GM21825 (cell line): Measurements from ENCODE around the gene APMAP.

Source experiments
- ATAC-seq: cut with Tn5 transposase; IDR thresholded peaks from one replicate; pipeline ENCODE4 v1.9.1; 2021; ENCODE audit warnings: mild to moderate bottlenecking, moderate library complexity; ENCODE audit not compliant: unreplicated experiment

The APMAP gene

DNA sequence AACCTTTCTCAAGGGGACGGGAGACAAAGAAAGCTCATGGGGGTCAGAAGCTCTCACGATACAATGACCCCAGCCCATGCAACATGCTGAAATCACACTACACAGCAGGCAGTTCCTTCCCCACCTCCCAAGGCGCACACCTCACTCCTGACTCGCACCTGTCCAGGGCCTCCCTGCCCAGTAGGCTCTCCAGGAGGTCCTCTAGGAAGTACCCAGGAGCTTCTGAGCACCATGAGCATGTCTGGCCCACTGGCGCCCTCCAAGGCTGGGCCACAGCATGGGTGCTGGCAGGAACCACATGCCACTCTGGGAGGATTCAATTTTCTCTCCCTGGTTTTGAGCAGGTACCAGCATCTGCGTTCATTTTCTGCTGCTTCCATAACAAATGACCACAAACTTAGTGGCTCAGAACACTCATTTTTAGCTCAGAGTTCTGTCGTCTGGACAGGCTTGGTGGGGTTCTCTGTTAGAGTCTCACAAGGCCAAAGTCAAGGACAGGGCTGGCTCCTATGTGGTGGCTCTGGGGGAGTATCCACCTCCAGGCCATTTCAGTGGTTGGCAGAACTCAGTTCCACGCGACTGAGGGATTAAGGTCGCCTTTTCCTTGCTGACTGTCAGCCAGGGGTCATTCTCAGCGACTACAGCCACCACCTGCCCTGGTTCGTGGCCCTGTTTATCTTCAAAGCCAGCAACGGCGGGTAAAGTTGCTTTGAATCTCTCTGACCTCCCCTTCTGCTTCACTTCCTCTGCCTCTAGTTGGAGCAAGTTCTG lies 32.7 kb upstream of the APMAP start:
- no peak for ATAC-seq

DNA sequence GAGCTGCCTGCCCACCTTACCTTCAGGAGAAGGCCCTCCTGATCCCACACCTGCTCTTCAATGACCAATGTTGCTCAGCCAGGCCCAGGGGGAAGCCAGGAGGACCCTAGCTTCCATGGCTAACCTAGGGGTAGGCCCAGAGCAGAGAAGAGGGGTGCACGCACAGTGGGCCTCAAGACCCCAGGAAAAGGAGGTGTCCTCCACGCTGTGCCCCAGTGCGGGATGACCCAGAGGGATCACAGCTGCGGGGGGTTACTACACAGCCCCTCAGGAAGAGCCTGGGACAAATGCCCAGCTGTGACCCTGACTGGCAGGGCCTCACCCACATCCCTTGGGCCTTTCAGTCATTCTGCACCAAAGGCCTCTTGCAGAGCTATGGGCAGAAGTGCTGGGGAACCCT lies 31.6 kb upstream of the APMAP start:
- ATAC-seq, result no peak

DNA sequence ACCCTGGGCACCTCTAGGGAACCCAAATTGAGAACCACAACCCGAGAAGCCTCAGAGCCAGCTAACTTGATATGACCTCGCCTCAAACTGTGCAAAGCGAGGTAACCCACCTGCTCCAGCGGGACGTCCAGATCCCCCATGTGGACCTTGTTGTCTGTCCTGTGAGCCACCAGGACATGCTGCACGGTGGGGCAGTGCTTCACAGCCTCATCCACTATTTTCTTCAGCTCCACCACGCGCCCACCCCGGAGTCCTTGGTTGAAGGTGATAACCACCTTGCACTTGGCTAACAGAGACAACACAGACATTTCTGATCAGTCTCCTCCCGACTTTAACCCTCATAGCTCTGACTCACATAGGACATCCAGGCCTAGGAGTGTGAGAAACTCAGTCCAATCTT lies 30.8 kb upstream of the APMAP start:
- ATAC-seq, result no peak

DNA sequence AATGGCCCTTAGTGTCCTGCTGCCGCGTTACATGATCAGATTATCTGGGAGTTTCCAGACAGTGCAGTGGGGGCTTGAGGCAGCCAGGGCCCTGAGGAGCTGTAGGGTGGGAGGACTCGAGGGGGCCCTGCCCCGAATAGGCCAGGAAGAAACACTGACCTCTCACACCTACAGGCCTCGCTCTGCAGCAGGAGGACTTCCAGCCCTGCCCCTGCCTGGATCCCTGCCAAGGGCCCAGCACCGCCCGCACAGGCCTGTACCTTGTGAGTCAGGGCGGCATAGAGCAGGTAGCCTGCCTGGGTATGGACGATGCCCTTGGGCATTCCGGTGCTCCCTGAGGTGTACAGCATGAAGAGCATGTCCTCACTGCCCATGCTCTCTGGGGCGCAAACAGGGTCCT lies 30.1 kb upstream of the APMAP start:
- no peak for ATAC-seq

DNA sequence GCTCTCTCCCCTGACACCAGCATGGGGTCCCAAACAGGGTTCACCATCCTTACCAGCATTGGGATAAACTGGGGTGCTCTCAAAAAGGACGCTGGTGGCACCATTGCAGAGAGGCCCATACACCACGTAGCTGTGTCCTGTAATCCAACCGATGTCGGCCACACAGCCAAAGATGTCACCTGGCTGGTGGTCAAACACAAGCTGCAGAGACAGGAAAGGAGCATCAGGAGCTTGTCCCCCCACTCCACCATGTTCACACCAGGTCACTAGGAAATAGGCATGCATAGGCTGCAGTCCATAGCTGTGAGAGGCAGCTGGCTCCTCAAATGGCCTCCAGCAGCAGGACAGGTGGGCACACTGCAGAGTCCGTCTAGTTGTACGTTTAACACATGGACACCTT lies 28.8 kb upstream of the APMAP start:
- ATAC-seq, result no peak

DNA sequence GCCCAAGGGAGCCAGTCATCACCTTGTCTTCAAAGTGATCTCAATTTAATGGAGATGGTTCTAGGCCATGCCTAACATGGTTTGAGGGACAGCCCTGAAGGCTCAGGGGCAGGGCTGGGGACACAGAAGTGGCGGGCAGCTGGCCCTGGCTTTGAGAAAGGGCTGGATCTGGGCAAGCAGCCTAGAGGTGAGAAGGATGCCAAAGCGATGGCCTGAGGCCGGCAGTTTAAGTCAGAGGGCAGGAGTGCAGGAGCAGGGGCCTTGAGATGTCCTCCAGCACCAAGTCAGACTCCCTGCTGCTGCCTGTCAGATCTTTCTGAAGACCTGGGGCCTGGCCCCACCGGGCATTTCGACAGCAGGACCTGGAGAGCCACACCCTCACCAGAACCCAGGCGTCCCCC lies 28.4 kb upstream of the APMAP start:
- ATAC-seq, result no peak

DNA sequence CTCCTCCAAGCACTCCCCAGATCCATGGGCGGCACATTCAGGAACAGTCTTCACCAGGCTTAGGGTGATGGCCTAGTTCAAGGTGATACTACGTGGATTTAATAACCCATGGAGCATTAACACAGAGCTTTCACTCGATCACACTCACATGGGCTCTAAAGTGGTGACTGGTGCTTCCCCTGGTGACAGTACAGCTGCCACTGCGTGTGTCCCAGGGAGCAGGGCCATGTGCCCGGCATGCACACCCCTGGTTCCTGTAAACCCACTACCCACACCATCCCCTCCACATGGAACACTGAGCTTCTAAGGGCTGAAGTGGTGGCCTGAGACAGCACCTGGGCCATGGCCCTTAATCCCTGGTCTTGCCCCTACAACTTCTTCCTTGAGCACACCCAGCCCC lies 27.8 kb upstream of the APMAP start:
- no peak for ATAC-seq

DNA sequence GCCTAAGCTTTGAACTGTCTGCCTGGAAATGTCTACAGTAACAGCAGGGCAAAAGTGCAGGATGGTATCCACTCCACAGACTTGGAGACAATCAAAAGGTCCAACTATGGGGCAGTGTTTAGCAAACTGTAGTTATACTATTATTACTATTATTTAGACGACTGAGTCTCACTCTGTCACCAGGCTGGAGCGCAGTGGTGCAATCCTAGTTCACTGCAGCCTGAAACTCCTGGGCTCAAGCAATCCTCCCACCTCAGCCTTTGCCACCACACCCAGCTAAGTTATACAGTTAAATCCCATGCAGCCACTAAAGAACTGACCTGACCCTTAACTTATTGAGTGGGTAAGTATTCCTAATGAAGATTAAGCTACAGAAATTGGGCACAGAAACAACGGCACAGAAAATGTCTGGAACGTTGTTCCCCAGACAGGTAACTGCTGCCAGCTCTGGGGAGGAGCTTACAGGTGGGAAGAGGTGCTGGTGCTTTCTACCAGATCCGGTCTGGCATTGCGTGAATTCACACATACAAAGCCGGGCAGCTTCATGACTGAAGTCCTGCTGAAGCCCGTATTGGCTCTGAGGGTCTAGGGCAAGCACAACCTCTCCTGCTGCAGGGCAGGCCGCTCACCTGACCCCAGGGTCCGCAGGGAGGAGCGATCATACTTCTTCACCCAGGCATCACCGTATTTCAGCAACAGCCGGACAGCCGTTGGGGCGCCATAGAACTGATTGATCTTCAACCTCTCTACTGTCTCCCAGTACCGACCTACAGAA lies 27.0 kb upstream of the APMAP start:
- ATAC-seq, result no peak

DNA sequence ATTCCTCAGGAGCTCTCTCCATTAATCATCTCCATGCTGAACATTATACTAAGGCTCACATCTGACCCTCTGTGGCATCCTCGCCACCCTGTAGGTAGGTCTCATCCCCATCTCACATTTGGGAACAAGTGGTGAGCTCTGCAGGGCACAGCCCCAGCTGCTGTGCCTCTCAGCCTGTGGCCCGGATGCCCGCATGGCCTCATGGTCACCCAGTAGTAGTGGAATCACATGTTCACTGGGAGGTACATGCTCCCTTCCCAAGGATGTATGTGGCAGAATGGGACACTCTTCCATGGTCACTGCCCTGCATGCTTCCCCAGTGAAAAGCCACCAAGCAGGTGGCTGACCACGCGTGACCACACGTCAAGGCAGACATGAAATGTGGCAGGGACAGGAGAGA lies 26.3 kb upstream of the APMAP start:
- no peak for ATAC-seq

DNA sequence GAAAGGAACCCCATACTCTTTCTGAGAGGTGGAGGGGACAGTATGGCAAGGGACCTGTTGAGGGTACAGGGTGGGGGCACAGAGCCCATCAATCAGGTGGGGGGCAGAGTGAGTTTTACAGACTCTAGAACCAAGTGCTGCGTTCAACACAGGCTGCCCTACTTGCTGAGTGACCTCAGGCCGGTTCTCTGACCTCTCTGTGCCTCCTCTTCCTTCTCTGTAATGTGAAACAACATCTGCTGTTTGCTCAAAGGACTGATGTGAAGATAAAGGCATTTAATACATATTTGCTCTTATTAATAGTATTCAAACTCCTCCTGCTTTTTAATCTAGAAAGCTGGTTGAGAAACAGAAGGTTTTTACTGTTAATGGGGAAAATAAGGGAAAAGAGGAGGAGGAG lies 25.9 kb upstream of the APMAP start:
- ATAC-seq, result no peak

DNA sequence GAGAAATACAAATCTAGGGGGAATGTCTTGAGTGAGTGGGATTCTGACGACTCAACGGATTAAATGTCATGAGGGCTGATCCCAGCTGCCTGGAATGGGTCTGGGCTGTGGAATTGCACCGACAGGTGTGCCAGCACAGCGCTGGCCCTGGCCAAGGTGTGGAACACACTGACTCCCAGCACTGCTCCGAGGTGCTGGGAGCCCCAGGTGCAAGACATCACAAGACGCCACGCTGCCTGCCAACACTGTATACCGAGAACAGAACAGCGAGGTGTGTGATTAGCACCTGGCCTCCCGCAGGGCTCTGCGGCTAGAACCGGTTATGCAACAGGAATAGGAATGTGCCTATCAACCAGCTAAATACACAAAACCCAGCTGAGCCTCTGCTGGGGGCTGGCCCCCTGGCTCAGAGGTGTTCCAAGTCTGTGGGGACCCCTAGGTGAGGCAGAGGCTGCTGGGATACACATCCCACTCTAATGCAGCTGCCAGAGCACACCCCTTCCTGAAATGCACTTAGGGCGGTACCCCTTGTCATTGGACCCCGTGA lies 24.8 kb upstream of the APMAP start:
- no peak for ATAC-seq

DNA sequence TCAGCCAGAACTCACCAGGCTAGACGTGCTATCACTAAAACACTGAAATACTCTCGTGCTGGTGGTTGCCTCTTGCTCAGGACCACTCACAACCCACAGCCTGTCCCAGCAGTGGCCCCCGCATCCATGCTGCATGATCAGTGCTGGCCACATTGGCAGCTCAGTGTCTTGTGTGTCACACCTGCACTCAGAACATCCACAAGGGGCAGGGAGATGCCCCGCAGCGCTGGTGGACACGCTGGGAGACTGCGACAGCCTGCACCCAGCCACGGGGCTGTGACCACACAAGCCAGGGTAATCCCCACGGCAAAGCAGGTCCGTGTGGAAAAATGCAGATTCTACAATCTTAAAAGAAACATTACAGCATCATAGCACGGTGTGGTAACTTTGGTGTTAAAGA lies 23.9 kb upstream of the APMAP start:
- no peak for ATAC-seq

DNA sequence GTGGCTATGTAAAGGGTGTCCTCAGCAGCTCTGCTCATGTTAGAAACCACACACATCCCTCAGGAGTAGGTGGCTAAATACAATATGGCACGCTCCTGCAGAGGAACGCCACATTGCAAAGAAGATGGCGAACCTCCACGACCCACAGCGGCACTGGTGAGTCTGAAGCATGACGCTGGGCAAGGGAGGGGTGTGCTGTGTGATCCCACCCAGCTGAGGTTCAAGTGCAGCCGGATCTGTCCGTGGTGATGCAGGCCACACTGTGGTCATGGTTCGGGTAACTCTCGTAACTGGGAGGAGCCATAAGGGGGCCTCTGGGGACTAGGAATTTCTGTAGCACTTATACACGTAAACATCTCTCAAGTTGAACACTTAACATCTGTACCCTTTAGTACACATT lies 23.4 kb upstream of the APMAP start:
- no peak for ATAC-seq

DNA sequence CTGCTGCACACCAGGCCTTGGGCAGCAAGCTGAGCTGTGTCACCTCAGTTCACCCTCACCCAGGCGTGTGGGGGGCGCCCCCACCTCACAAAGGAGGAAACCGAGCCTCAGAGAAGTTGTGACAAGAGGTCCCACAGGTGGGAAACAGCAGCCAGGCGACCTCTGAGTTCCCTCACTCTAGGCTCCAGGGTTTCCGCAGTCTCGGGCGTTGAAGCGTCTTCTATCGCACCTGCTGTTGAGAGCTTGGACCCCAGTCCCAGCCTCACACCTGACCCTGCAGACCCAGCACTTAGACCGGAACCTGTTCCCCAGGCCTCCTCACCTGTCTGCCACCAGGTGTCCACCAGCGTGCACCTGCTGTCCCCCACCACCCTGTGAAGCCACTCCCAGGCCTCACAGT lies 22.3 kb upstream of the APMAP start:
- no peak for ATAC-seq

DNA sequence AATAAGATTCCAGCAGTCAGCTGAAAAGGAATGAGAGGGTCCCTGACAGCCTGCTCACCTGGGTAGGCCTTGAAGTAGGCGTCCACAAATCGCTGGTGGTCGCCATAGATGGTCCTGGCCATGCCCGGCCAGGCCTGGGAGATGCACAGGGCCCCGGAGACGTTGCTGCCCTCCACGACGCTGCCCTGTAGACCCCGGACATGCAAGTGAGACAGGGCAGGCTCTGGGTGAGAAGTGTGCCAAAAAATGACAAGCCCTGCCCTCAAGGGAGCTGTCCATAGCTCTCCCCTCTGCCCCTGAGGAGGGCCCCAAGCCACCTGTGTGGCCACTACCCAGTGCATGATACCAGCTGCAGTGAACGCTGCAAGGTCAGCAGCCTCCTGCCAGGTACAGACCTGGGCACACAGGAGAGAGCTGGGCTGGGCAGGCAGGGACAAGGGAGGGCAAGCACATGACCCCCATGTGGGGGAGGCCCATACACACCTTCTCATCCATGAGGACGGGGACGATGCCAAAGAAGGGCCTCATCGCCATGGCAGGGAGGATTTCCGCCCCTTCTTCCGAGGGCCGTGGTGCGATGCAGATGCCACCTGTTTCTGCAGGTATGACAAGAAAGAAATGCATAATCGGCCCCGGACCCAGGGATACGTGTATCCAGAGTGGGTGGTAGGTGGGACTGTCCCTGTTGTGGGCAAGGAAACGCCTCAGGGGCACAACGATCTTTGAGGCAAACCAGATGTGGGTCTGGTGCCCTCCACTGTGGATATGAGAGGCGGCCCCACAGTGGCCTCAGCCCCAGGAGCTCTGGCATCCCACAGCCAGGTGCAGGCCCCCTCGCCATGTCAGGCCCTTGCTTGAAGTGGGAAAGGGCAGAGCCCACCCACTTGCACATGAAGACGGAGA lies 21.2 kb upstream of the APMAP start:
- ATAC-seq, result no peak

DNA sequence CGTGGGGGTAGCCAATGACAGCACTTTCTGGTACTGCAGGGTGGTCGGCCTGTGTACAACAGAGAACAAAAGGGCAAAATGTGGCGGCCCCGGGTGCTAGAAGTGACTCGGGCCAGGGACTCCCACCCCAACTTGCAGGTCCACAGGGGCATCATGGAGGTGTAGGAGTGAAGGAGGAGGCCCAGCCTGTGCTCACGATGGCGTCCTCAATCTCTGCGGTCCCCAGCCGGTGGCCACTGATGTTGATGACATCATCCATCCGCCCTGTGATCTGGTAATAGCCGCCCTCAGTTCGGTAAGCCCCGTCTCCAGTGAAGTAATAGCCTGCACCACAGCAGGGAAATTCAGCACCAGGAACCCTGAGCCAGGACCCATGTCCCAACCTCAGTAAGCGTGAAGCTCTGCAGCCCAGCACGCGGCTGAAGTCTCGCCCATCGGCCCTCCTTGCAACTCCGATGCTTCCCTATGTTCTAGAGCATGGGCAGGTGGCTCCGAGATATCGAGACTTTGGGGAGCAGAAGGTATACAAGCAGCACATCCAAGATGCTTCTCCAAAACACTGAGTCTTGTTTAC lies 20.2 kb upstream of the APMAP start:
- ATAC-seq, result no peak

DNA sequence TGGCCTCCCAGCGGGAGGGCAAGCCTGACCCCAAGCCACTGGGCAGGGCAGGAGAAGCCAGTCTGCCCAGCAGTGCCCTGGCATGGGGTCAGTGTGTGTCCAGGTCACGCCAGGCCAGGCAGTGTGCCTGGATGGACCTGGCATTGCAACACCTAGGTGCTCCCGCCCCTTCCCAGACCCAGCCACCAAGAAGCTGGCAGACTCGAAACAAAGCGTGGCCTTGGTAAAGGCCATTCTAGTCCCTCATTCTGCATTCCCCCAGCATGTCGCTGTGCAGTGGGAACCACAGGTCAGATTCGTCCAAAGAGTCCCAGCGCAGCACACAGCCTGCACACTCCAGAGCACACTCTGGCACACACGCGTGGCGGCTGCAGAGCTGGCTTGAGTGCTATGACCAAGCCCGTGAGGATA lies 19.3 kb upstream of the APMAP start:
- no peak for ATAC-seq

DNA sequence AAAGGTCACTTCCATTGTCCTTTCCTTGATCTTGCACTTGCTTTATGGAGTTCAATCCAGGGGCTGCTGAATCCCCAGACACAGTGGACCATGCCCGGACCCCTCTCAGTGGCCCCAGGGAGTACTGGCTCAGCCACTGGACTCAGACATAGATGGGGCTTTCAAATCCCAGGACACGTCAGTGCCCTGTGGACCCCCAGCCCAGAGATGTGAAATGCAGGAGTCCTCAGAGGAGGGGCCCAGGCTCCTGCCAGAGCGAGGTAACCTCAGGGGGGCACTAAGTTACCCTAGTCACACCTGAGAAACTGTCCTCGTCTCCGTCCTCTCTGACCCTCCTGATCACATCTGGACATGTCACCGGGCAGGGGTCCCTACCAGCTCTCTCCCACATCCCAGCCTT lies 18.7 kb upstream of the APMAP start:
- no peak for ATAC-seq

DNA sequence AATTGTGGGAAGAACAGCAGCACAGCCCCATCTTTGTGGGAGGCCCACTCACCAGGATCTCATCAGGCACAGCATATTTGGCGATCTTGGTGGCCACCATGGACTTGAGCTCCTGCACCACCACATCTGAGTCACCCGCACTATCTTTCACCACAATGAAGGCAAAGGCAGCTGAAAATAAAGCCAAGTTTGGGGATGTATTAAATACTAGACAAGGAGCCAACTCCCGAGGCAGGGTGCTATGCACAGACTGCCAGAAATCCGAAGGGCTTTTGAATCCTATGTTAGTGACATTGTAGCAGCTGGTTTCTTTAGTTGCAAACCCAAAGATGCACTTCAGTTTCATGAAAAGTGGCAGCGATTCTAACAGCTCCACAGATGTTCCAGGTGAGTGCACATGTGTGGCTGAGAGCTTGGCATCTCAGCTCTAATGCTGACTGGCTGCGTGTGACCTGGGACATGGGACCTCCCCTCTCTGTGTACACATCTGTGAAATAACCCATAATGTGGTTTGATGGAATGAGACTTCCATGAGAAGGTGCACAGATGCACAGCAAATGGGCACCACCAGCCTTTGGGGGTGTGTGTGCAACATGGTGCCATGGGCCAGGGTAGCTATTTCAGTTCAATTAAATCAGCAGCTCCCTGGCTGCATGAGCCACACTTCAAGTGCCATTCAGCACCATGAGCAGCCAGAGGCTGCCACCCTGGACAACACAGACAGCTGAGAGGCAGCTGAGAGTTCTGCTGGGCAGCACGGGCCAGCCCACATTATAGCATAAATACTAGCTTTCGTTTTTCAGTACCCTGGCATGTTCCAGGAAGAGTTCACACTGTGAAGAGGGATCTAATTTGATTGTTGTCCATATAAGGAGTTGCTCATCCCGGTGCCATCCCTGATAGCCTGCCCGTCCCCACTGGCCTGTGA lies 16.9 kb upstream of the APMAP start:
- no peak for ATAC-seq
